Neural progenitor cell (in vitro differentiated cells): ENCODE data around the gene SHD. TPM values are rescaled to one million over a fixed set of nuclear protein-coding genes. Genes with fewer than 3 reads are reported as not detected.

ENCODE experiments used
- DNase-seq: peaks from one replicate; pipeline ENCODE4 v3.0.0-alpha.2; 2016; ENCODE audit warnings: low spot score
- H2AFZ ChIP-seq: fragments of 200-600 bp; sonication (generic); replicated peaks from 2 replicates; pipeline ENCODE4 v1.6.1; 2016; ENCODE audit warnings: antibody characterized with exemption
- H3F3A ChIP-seq: fragments of 200-600 bp; sonication (generic); 2 replicates; pipeline ENCODE4 v1.6.1; 2016; ENCODE audit warnings: antibody characterized with exemption, low read depth
- H3K27ac ChIP-seq: fragments of 200-600 bp; sonication (generic); 2 replicates; pipeline ENCODE4 v1.5.1; 2016; ENCODE audit warnings: mild to moderate bottlenecking
- H3K27me3 ChIP-seq: fragments of 200-600 bp; sonication (generic); 2 replicates; pipeline ENCODE4 v1.6.1; 2016; ENCODE audit warnings: mild to moderate bottlenecking, moderate library complexity
- H3K36me3 ChIP-seq: fragments of 200-600 bp; sonication (generic); 2 replicates; pipeline ENCODE4 v1.5.1; 2016
- H3K4me1 ChIP-seq: fragments of 200-600 bp; sonication (generic); 2 replicates; pipeline ENCODE4 v1.6.1; 2016; ENCODE audit warnings: mixed run types
- H3K4me2 ChIP-seq: fragments of 200-600 bp; sonication (generic); 2 replicates; pipeline ENCODE4 v1.6.1; 2016
- H3K4me3 ChIP-seq: fragments of 200-600 bp; sonication (generic); 2 replicates; pipeline ENCODE4 v1.5.1; 2016
- H3K79me2 ChIP-seq: fragments of 200-600 bp; sonication (generic); 2 replicates; pipeline ENCODE4 v1.6.1; 2016; ENCODE audit warnings: low read depth
- H3K9ac ChIP-seq: fragments of 200-600 bp; sonication (generic); 2 replicates; pipeline ENCODE4 v1.6.1; 2016
- H3K9me3 ChIP-seq: fragments of 200-600 bp; sonication (generic); 2 replicates; pipeline ENCODE4 v1.5.1; 2016; ENCODE audit warnings: low read depth
- H4K20me1 ChIP-seq: fragments of 200-600 bp; sonication (generic); 2 replicates; pipeline ENCODE4 v1.6.1; 2016; ENCODE audit warnings: low read depth
- H3K27ac Mint-ChIP-seq: 3 replicates; pipeline ENCODE4 v1.8.0; 2021; ENCODE audit warnings: mixed read lengths
- H3K27me3 Mint-ChIP-seq: 2 replicates; pipeline ENCODE4 v1.8.0; 2022; ENCODE audit warnings: low read depth, mild to moderate bottlenecking, inconsistent platforms, moderate library complexity, mixed read lengths; ENCODE audit not compliant: insufficient read depth
- H3K36me3 Mint-ChIP-seq: 3 replicates; pipeline ENCODE4 v1.8.0; 2021; ENCODE audit warnings: mixed read lengths
- H3K4me1 Mint-ChIP-seq: 3 replicates; pipeline ENCODE4 v1.8.0; 2021; ENCODE audit warnings: mixed read lengths
- H3K4me3 Mint-ChIP-seq: 3 replicates; pipeline ENCODE4 v1.8.0; 2021; ENCODE audit warnings: mild to moderate bottlenecking, moderate library complexity, mixed read lengths
- H3K9me3 Mint-ChIP-seq: 3 replicates; pipeline ENCODE4 v1.8.0; 2020; ENCODE audit warnings: mixed read lengths
- EZH2 ChIP-seq: fragments of 200-600 bp; sonication (generic); IDR thresholded peaks from 2 replicates; pipeline ENCODE4 v1.6.1; 2017; ENCODE audit warnings: antibody characterized with exemption, mild to moderate bottlenecking, moderate library complexity
- EZH2phosphoT487 ChIP-seq: fragments of 200-600 bp; sonication (generic); IDR thresholded peaks from 2 replicates; pipeline ENCODE4 v1.6.1; 2017; ENCODE audit warnings: antibody characterized with exemption
- total RNA-seq: library from RNA; depleted of rRNA; stranded (reverse); fragments of >200 nt; gene quantifications from 2 replicates; pipeline ENCODE4 v1.2.3, GENCODE V29; 2015; ENCODE audit warnings: low replicate concordance
- TF ChIP-seq, protein P1 (sequence below): fragments of 200-600 bp; sonication (generic); IDR thresholded peaks from 2 replicates; pipeline ENCODE4 v1.5.1; 2017; ENCODE audit warnings: antibody characterized with exemption, mild to moderate bottlenecking

The SHD gene
- total RNA-seq, 1 donor from 2014 or later, result not detected

DNA sequence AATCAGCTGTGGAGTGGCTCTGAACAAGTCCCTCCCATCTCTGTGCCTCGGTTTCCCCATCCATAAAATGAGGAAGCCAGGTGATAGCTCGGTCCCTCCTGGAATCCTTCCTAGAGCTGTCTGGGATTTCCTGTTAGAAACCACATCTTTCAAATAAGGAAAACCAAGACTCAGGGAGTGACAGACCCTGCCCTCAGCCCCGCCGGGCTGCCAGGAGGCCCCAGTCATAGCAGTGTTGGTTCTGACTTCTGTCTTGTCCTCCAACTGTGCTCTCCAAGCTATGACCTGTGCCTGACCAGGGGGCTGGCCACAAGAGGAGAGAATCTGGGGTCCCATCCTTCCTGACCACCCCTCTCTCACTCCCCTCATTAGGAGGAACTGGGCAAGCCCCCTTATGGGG, 1.1 kb upstream of the SHD start:
- Histone ChIP-seq H3K9me3 (no peaks in the 10 kb centered on the region), H3K79me2 (no peaks in the 10 kb centered on the region), H3K9ac (no peak overlapping the region), H3K27ac (no peak overlapping the region), H3K4me1 (peaks cover 12% of the 10 kb centered on the region), H3K4me2 (peak overlapping the region; percentile 98), H3K27me3 (peaks cover 64% of the 10 kb centered on the region), H3K36me3 (no peaks in the 10 kb centered on the region), H3F3A (peaks cover 22% of the 10 kb centered on the region), H3K4me3 (no peak overlapping the region), H4K20me1 (no peaks in the 10 kb centered on the region), H2AFZ (no peak overlapping the region)
- DNase-seq, result no peak
- Mint-ChIP-seq H3K36me3 (no peaks in the 10 kb centered on the region), H3K27me3 (peaks cover 28% of the 10 kb centered on the region), H3K9me3 (no peaks in the 10 kb centered on the region), H3K27ac (no peak overlapping the region), H3K4me3 (peak overlapping the region; percentile 85), H3K4me1 (peaks cover 13% of the 10 kb centered on the region)
- TF ChIP-seq EZH2 (no peak), EZH2phosphoT487 (no peak)
- TF ChIP-seq, protein P1, sequence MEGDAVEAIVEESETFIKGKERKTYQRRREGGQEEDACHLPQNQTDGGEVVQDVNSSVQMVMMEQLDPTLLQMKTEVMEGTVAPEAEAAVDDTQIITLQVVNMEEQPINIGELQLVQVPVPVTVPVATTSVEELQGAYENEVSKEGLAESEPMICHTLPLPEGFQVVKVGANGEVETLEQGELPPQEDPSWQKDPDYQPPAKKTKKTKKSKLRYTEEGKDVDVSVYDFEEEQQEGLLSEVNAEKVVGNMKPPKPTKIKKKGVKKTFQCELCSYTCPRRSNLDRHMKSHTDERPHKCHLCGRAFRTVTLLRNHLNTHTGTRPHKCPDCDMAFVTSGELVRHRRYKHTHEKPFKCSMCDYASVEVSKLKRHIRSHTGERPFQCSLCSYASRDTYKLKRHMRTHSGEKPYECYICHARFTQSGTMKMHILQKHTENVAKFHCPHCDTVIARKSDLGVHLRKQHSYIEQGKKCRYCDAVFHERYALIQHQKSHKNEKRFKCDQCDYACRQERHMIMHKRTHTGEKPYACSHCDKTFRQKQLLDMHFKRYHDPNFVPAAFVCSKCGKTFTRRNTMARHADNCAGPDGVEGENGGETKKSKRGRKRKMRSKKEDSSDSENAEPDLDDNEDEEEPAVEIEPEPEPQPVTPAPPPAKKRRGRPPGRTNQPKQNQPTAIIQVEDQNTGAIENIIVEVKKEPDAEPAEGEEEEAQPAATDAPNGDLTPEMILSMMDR, result no peak

DNA sequence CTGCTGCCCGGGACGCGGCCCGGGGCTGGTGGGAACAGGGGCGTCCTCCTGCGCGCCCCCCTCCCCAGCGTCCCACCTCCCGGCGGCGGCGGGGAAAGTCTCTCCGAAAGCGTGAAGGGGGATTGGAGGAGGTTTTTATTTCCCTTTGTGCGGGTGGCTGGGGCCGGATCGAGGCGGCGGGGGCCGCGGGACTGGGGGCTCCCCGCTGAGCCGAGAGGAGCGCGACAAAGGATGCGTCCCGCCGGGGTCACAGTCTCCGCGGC, 132 bp downstream of the SHD start:
- Histone ChIP-seq H3K4me1 (peaks cover 12% of the 10 kb centered on the region), H3K4me2 (peak overlapping the region; percentile 98), H3F3A (peaks cover 28% of the 10 kb centered on the region), H3K9me3 (no peaks in the 10 kb centered on the region), H3K79me2 (no peaks in the 10 kb centered on the region), H3K4me3 (peak overlapping the region; percentile 67), H3K9ac (no peak overlapping the region), H3K27me3 (peaks cover 75% of the 10 kb centered on the region), H3K36me3 (no peaks in the 10 kb centered on the region), H4K20me1 (no peaks in the 10 kb centered on the region), H2AFZ (peak overlapping the region; percentile 72), H3K27ac (no peak overlapping the region)
- Mint-ChIP-seq H3K36me3 (no peaks in the 10 kb centered on the region), H3K9me3 (no peaks in the 10 kb centered on the region), H3K4me3 (peak overlapping the region; percentile 43), H3K4me1 (peaks cover 13% of the 10 kb centered on the region), H3K27ac (no peak overlapping the region), H3K27me3 (peaks cover 28% of the 10 kb centered on the region)
- peak; percentile 66 for DNase-seq
- TF ChIP-seq, protein P1, result no peak
- no peak for TF ChIP-seq EZH2phosphoT487
- TF ChIP-seq EZH2, result no peak

DNA sequence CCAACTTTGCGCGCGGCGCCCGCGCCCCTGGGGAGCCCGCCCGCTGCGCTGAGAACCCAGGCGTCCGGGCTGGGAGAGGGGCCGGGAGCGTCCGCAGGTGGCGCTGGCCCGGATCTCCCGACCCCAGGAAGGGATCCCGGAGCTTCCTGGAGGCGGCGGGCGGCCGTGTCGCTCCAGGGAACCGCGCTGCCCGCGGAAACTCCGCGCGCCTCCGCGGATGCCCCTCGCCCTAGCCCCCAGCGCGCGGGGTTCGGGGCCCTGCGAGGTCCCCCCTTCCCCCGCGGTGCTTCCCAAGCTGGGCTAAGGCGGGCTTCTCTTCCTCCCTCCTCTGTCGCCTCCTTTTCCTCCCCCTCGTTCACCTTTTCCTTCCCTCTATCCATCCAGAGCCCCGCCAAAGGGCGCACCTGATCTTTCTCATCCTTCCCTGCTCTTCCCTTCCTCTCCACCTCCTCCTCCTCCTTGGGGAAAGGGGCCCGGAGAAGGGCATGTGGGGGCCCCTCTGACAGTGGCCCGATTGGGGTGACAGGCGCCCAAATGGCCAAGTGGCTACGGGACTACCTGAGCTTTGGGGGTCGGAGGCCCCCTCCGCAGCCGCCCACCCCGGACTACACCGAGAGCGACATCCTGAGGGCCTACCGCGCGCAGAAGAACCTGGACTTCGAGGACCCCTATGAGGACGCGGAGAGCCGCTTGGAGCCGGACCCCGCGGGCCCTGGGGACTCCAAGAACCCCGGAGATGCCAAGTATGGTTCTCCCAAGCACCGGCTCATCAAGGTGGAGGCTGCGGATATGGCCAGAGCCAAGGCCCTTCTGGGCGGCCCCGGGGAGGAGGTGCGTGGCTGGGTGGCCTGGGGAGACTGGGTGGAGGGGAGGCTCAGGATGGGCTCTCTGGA, 710 bp downstream of the SHD start:
- Histone ChIP-seq H3K4me1 (peaks cover 12% of the 10 kb centered on the region), H3K27me3 (peaks cover 81% of the 10 kb centered on the region), H4K20me1 (no peaks in the 10 kb centered on the region), H3K4me2 (peak overlapping the region; percentile 98), H2AFZ (peak overlapping the region; percentile 72), H3F3A (peaks cover 28% of the 10 kb centered on the region), H3K79me2 (no peaks in the 10 kb centered on the region), H3K4me3 (peak overlapping the region; percentile 67), H3K9ac (no peak overlapping the region), H3K9me3 (no peaks in the 10 kb centered on the region), H3K36me3 (no peaks in the 10 kb centered on the region), H3K27ac (no peak overlapping the region)
- Mint-ChIP-seq H3K9me3 (no peaks in the 10 kb centered on the region), H3K27ac (no peak overlapping the region), H3K27me3 (peaks cover 32% of the 10 kb centered on the region), H3K36me3 (no peaks in the 10 kb centered on the region), H3K4me3 (peak overlapping the region; percentile 86), H3K4me1 (peaks cover 18% of the 10 kb centered on the region)
- TF ChIP-seq EZH2 (peak; percentile 83), EZH2phosphoT487 (peak; percentile 79)
- TF ChIP-seq, protein P1, result peak; percentile 14
- peak; percentile 27 for DNase-seq
